Measurements from ENCODE around the gene F11R. TPM values are rescaled to one million over a fixed set of nuclear protein-coding genes. Genes with fewer than 3 reads are reported as not detected.
A peak's percentile ranks its signal among the peaks of the same experiment; 100 is the strongest.

Gene F11R
- total and polyA plus RNA-seq, 2 of the 13 experiments (the other 11 are each of a cell fraction or from before 2014, with no cell fraction given), result 95.8 to 105 TPM

- TF ChIP-seq HBP1 (CRISPR knock-in tag; IDR thresholded peaks at IDR 0.05; ENCODE audit: low read depth) (no peak; the same call in 1 of the 2 replicates), NFIB (CRISPR knock-in tag; IDR thresholded peaks at IDR 0.05; ENCODE audit: borderline replicate concordance) (no peak), ZNF143 (CRISPR knock-in tag; IDR thresholded peaks at IDR 0.05) (peak; percentile 30; the same call in 1 of the 2 replicates), SP140L (CRISPR knock-in tag; IDR thresholded peaks at IDR 0.05; ENCODE audit: borderline replicate concordance) (no peak), ZBTB10 (CRISPR knock-in tag; IDR thresholded peaks at IDR 0.05; ENCODE audit: borderline replicate concordance) (peak; percentile 94; the same call in 1 of the 2 replicates), ZNF772 (CRISPR knock-in tag; IDR thresholded peaks at IDR 0.05) (no peak), HMGXB3 (CRISPR knock-in tag; IDR thresholded peaks at IDR 0.05; ENCODE audit: borderline replicate concordance) (peak; percentile 76), ZMYM3 (CRISPR knock-in tag; IDR thresholded peaks at IDR 0.05) (peak; percentile 74), MTA1 (CRISPR knock-in tag; IDR thresholded peaks at IDR 0.05; ENCODE audit: borderline replicate concordance) (peak; percentile 98), PBX3 (CRISPR knock-in tag; IDR thresholded peaks at IDR 0.05; ENCODE audit: borderline replicate concordance) (no peak), ZBTB14 (CRISPR knock-in tag; IDR thresholded peaks at IDR 0.05) (no peak), ZNF639 (CRISPR knock-in tag; conservative IDR thresholded peaks at IDR 0.05) (peak; percentile 78; the same call in 1 of the 2 replicates), PPARG (CRISPR knock-in tag; conservative IDR thresholded peaks at IDR 0.05) (peak; percentile 64), ATF3 (CRISPR knock-in tag; IDR thresholded peaks at IDR 0.05) (peak; percentile 94), MLLT10 (CRISPR knock-in tag; IDR thresholded peaks at IDR 0.05) (no peak)
Measured at GRCh38 chr1:161013488-161014230, 7.3 kb downstream of the F11R start (continued).

Measured in HepG2 (cell line).